AG09309 (cell line): ENCODE results near the gene CSNK1E.

Experiments
- DNase-seq: peaks from one replicate; pipeline ENCODE4 v3.0.0-alpha.2; 2010; ENCODE audit warnings: low read depth
- H3K4me3 ChIP-seq: 2 replicates; pipeline ENCODE4 v1.5.1; 2011; ENCODE audit warnings: mild to moderate bottlenecking, low read depth, low read length, moderate library complexity; ENCODE audit not compliant: control insufficient read depth
- TF ChIP-seq, protein P1 (sequence below): IDR thresholded peaks from 2 replicates; pipeline ENCODE4 v1.5.1; 2011; ENCODE audit warnings: mild to moderate bottlenecking, low read depth, low read length, inconsistent platforms; ENCODE audit not compliant: insufficient read depth, control insufficient read depth; ENCODE audit errors: missing control alignments

The CSNK1E gene

DNA sequence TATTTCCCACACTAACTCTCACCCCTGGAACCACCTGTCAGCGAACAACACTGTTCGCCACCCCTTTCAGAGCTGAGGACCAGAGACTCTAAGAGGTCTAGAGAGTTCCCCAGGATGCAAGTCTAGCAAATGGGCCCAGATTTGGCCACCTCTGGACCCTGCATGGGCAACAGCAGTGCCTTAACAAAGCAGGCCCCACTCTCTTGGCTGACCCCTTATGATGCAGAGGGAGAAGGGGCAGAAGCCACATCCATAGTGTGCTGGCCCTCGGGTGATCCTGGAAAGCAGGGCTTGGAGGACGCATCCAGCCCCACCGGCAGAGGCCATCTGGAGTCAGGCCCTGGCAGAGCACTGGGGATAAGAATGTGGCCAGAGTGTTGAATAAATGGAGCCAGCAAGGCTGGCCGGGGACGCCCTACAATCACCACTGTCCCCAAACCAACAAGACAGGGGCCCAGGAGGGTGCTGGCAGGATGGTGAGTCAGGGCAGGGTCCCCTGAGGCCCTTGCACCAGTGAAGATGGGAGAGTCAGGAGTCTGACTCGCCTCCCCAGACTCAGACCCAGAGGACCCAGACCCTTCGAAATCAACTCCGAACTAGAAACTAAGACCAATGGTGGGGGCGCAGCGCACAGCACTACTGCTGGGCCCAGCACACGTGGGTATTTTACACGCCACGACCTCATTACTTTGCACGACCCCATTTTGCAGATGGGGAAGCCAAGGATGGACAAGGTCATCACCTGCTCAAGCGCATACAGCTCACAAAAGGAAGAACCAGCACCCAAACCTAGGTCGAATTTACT lies 6.5 kb downstream of the CSNK1E start:
- TF ChIP-seq, protein P1, sequence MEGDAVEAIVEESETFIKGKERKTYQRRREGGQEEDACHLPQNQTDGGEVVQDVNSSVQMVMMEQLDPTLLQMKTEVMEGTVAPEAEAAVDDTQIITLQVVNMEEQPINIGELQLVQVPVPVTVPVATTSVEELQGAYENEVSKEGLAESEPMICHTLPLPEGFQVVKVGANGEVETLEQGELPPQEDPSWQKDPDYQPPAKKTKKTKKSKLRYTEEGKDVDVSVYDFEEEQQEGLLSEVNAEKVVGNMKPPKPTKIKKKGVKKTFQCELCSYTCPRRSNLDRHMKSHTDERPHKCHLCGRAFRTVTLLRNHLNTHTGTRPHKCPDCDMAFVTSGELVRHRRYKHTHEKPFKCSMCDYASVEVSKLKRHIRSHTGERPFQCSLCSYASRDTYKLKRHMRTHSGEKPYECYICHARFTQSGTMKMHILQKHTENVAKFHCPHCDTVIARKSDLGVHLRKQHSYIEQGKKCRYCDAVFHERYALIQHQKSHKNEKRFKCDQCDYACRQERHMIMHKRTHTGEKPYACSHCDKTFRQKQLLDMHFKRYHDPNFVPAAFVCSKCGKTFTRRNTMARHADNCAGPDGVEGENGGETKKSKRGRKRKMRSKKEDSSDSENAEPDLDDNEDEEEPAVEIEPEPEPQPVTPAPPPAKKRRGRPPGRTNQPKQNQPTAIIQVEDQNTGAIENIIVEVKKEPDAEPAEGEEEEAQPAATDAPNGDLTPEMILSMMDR: no peak
- H3K4me3 ChIP-seq: no peak overlapping the region
- no peak for DNase-seq

DNA sequence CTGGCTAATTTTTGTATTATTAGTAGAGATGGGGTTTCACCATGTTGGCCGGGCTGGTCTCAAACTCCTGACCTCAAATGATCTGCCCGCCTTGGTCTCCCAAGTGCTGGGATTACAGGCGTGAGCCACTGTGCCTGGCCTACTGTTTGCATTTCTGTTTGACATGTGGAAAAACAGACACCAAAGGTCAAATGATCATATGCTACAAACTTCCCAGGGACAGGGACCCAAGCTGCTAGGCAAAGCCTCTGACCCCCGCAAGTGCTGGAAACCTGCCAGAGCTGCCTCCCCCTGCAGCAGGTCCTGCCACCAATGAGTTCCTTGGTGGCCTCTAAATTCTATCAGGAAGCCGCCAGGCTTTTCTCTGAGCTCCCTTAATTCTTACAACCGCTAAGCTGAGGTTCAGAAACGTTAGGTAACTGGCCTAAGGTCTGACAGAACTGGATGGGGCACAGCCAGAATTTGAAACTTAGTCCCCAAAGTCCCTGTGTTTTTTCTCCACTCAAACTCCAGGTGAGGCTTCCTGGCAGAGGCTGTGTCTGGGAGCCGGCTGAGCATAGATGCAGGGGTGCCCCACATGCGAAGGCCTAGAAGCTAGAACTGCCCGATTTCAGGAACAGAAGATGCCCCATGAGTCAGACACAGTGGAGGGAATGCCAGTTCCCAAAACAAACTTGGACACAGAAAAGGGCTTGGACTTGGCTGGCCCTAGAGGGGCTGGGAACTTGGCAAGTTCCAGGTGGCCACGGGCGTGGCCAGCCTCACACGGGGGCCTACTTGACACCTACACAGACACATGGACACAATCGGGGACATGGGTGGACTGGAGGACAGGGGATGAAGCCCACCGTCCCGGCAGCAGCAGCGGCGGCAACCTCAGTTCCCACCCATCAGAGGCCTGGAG lies 7.4 kb downstream of the CSNK1E start:
- no peak overlapping the region for H3K4me3 ChIP-seq
- no peak for DNase-seq
- TF ChIP-seq, protein P1: no peak

DNA sequence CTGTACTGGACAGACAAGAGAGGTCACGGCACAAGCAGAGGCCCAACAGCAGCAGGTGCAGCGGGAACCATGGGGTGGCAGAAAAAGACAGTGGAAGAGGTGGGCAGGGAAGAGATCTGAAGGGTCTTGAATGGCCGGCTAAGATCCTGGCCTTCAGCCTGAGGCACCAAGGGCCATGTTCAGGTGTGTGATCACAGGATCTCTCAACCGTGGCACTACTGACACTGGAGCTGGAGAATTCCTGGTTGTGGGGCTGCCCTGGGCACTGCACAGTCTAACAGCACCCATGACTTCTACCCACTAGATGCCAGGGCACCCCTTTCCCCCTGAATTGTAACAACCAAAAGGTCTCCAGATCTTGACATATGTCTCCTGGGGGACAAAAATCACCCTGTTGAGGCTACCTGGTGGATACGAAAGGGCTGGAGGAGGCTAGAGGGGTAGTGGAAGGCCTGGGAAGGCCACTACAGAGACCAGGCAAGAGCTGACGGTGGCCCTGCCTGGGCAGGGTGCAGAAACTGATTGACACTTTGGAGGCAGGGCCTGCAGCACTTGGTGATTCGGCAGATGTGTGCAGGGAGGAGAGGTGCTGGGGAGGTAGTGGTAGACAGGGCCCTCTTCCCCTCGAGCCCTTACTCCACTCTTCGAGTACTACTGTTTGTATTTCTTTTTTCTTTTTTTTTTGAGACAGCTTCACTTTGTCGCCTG lies 8.3 kb downstream of the CSNK1E start:
- H3K4me3 ChIP-seq: no peak overlapping the region
- TF ChIP-seq, protein P1: no peak
- DNase-seq: no peak

DNA sequence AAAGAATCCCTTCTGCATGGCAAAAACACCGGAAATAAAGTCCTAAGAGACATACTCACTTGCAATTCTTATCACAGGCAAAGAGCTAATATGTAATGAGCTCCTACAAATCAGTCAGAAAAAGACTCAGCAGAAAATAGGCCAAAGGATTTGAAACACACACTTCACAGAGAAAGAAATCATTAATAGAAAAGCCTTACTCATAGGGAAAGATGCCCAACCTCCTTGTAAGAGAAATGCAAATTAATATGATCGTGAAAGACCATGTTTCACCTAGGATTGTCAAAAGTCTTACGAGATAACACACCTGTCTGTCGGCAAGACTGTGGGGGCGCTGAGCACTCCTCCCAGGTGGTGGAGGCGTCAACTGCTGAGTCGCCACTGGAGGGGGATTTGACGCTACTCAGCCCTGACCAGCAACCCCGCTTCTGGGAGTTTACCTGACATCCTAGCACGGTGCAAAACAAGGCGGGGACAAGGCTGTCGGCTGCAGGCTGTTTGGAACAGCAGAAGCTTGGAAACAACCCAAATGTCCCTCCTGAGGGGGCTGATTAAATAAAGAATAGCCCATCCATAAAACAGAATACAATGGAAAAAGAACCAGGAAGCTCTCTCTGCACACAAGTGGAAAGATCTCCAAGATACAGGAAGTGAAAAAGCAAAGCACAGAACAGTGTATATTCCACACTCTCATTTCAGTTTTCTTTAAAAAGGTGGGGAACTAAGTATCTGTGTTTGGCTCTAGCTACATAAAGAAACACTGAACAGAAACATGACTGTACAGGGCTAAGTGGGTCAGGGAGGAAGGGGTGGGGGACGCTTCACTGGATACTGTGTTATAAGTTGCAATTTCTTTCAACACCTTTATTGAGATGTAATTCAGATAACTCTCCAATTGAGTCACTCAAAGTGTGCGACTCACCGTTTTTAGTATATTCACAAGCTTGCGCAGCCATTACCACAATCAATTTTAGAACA lies 11.5 kb downstream of the CSNK1E start:
- DNase-seq: no peak
- no peak overlapping the region for H3K4me3 ChIP-seq
- TF ChIP-seq, protein P1: no peak

DNA sequence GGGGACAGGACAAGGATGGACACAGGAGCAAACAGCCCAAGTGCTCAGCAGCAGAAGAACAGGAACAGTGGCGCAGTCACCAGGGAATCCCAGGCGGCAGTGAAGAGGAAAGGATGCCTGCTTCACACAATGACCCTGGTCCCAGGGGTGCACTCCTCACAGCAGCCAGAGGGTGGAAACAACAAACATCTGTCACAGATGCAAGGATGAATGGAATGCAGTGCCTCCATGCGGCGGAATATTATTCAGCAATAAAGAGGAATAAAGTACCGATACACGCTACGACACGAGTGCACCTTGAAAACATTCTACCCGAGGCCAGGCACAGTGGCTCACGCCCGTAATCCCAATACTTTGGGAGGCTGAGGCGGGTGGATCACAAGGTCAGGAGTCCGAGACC lies 12.7 kb downstream of the CSNK1E start:
- TF ChIP-seq, protein P1: no peak
- no peak for DNase-seq
- no peak overlapping the region for H3K4me3 ChIP-seq
